AG10803 (cell line): ENCODE measurements around the gene DIP2C.

Experiments used
- DNase-seq: peaks from one replicate; pipeline ENCODE4 v3.0.0; 2010; ENCODE audit warnings: low read depth
- H3K4me3 ChIP-seq: 2 replicates; pipeline ENCODE4 v1.5.1; 2011; ENCODE audit warnings: mild to moderate bottlenecking, low read length, control low read depth
- TF ChIP-seq, protein P1 (sequence below): conservative IDR thresholded peaks from 2 replicates; pipeline ENCODE4 v1.5.1; 2011; ENCODE audit warnings: mild to moderate bottlenecking, low read length, control low read depth, inconsistent platforms

The DIP2C gene

DNA sequence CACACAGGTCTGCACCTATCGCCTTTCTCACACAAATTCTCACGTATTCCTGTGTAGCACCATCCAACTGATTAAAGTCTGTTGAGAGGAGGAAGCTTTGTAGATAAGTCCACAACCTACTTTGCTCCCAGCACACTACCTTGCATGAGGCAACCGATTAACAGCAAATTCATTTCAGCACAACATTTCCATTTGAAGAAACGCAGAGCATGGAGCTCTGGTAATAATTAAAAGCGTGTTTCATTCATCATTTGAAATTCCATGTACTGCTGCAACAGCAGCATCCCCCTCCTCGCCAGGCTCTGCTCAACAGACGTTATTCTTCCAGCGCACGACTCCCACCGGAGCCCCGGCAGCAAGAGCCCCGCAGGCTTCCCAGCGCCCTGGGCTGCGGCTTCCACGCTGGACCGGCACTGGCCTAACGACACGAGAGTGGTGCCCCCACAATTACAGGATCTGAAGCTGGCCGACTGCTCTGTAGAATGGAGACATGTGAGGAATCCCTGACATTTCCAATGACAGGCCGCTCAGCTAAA is 118.8 kb downstream of the DIP2C start:
- TF ChIP-seq, protein P1, sequence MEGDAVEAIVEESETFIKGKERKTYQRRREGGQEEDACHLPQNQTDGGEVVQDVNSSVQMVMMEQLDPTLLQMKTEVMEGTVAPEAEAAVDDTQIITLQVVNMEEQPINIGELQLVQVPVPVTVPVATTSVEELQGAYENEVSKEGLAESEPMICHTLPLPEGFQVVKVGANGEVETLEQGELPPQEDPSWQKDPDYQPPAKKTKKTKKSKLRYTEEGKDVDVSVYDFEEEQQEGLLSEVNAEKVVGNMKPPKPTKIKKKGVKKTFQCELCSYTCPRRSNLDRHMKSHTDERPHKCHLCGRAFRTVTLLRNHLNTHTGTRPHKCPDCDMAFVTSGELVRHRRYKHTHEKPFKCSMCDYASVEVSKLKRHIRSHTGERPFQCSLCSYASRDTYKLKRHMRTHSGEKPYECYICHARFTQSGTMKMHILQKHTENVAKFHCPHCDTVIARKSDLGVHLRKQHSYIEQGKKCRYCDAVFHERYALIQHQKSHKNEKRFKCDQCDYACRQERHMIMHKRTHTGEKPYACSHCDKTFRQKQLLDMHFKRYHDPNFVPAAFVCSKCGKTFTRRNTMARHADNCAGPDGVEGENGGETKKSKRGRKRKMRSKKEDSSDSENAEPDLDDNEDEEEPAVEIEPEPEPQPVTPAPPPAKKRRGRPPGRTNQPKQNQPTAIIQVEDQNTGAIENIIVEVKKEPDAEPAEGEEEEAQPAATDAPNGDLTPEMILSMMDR: no peak
- DNase-seq: peak; percentile 42
- H3K4me3 ChIP-seq: peak overlapping the region; percentile 4

DNA sequence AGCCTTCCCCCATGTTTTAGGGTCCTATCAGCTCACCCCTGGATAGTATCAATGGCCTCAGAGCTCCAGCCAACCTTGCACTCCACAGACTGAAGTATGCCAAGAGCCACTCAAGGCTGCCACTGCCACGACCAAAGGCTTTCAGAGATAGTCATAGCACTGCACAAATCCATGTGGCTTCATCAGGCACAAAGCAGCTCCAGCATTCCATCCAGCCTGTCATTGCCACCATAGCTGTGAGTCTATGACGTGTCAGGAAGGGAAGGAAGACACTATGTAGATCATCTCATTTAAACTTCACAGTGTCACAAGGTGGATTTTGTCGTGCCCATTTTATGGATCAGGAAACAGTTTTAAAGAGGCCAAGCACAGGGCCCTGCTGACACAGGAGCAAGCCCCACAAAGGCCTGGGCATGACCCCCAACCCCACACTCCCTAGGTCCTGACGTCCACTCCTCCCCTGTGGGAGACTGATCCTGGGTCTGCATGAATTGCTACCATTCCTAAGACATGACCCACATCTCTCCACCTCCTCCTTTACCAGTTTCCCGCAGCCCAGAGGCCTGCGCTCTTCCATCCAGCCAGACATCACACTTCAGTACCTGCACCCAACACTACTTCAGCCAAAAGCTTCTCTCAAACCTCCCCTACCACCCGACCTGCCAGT is 119.4 kb downstream of the DIP2C start:
- H3K4me3 ChIP-seq: no peak overlapping the region
- peak; percentile 34 for DNase-seq
- TF ChIP-seq, protein P1: no peak

DNA sequence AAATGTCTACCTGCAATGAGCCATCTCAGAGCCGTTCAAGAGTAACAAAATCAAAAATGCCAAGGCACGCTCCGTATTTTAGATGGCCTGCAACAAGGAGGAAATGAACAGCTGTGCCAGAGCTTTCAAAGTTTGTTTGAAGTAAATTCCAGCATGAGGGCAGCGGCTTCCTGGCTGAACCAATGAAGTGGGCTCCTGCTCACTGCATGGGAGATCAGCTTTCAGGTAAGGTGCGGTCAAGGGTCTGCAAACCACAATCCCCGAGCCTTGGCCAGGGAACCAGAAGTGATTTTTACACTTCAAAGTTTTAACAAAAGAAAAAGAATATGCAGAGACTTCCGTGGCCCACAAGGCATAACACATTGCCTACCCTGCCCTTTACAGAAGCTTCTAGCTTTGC is 120.6 kb downstream of the DIP2C start:
- TF ChIP-seq, protein P1: no peak
- no peak overlapping the region for H3K4me3 ChIP-seq
- DNase-seq: no peak

DNA sequence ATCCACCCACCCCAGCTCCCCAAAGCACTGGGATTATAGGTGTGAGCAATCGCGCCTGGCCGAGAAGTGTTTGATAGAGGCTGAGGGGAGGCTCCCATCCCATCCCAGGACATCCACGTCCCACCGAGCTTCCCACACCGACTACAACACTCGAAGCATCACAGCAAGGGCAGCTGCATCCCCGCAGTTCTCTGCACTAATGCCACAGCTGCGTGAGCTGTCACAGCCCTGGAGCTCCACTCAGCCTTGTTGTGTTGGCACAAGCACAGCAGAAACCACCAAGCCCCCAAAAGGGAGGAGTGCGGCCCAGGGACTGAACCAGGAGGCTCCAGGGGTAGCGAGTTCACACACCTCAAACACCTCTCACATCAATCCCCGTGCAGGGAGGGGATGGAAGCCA is 121.6 kb downstream of the DIP2C start:
- DNase-seq: no peak

DNA sequence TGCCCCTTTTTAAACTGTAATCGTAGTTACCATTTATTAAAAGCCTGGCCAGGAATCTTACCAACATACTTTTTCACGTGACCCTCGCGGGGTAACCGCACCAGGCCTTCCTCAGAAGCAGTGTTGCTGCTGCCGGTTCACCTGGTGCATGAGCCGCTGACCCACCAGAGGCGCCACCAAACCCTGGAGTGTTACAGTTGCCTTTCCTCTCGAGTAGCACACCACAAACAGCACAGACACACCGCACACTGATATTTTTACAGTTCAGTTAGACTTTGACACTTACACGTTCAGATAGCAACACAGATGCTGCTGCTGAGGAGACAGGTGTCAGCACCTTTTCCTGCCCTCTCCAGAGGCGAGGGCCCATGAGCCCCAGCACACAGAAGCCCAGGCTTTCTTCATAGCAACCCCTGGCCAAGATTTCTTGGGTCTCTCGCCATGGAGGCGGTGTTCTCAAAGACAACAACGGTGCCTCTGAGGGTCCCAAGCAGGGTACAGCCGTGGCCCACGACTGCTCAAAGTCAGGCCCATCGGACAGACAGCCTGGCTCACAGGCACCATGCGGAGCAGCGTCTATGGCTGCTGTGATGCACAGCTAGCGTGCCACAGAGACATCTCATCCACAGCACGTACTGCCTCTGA is 123.1 kb downstream of the DIP2C start:
- TF ChIP-seq, protein P1: no peak
- no peak overlapping the region for H3K4me3 ChIP-seq
- DNase-seq: no peak

More for the DNA sequence above, 121.6 kb downstream of the DIP2C start:
- H3K4me3 ChIP-seq: no peak overlapping the region
- TF ChIP-seq, protein P1: no peak

DNA sequence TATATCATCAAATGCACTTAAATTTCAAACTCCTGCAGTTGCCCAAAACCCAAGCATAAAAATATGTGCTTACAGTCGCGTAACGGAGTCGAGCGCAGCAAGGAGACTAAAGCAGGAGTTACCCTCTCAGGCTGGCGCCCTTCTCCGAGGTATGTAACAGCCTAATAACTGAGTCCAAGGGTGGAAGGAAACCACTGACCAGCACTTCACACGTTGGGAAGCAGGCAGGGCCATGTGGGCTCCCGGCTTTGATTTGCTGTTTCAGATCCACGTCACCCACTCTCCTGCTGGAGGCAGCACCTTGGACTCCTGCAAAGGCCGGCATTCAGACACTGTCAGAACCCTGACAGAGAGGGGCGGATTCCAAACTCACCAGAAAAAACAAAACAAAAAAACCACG is 123.8 kb downstream of the DIP2C start:
- DNase-seq: no peak
- no peak overlapping the region for H3K4me3 ChIP-seq

More for the DNA sequence above, 123.8 kb downstream of the DIP2C start:
- TF ChIP-seq, protein P1: no peak
